GM21737 (cell line): ENCODE results near the gene PDLIM7.

Source experiments
- ATAC-seq: cut with Tn5 transposase; IDR thresholded peaks from one replicate; pipeline ENCODE4 v1.9.1; 2021; ENCODE audit warnings: mild to moderate bottlenecking, moderate library complexity; ENCODE audit not compliant: unreplicated experiment

PDLIM7 gene

GRCh38 chr5:177508221-177508611, 10.8 kb upstream of the PDLIM7 start:
- ATAC-seq = no peak

GRCh38 chr5:177507596-177508220, 10.3 kb upstream of the PDLIM7 start:
- ATAC-seq = no peak

- ATAC-seq = no peak
Measured at GRCh38 chr5:177507165-177507564, 9.8 kb upstream of the PDLIM7 start.

- ATAC-seq = no peak
Measured at GRCh38 chr5:177505075-177505474, 7.7 kb upstream of the PDLIM7 start.

GRCh38 chr5:177504086-177505056, 7.0 kb upstream of the PDLIM7 start:
- ATAC-seq = no peak

- no peak for ATAC-seq
Measured at GRCh38 chr5:177503351-177504085, 6.1 kb upstream of the PDLIM7 start.

- no peak for ATAC-seq
Measured at GRCh38 chr5:177502886-177503285, 5.5 kb upstream of the PDLIM7 start.

- no peak for ATAC-seq
Measured at GRCh38 chr5:177501874-177502678, 4.7 kb upstream of the PDLIM7 start.

GRCh38 chr5:177500685-177501522, 3.5 kb upstream of the PDLIM7 start:
- no peak for ATAC-seq

- no peak for ATAC-seq
Measured at GRCh38 chr5:177499842-177500241, 2.4 kb upstream of the PDLIM7 start.

GRCh38 chr5:177498013-177498787, 796 bp upstream of the PDLIM7 start:
- ATAC-seq = no peak

- ATAC-seq = no peak
Measured at GRCh38 chr5:177496727-177497291, 595 bp downstream of the PDLIM7 start.

GRCh38 chr5:177496070-177496726, 1.2 kb downstream of the PDLIM7 start:
- no peak for ATAC-seq

GRCh38 chr5:177495243-177496060, 2.0 kb downstream of the PDLIM7 start:
- ATAC-seq = no peak

- no peak for ATAC-seq
Measured at GRCh38 chr5:177494346-177495195, 2.8 kb downstream of the PDLIM7 start.

GRCh38 chr5:177493795-177494345, 3.5 kb downstream of the PDLIM7 start:
- no peak for ATAC-seq
